ENCODE data around the gene SPATA2.

The SPATA2 gene

GRCh38 chr20:49878977-49879376, 36.4 kb downstream of the SPATA2 start:
- no peak overlapping the region for H3K27ac ChIP-seq
- TF ChIP-seq ZFX (IDR thresholded peaks at IDR 0.05; ENCODE audit: borderline replicate concordance): no peak
- TF ChIP-seq, protein P1, sequence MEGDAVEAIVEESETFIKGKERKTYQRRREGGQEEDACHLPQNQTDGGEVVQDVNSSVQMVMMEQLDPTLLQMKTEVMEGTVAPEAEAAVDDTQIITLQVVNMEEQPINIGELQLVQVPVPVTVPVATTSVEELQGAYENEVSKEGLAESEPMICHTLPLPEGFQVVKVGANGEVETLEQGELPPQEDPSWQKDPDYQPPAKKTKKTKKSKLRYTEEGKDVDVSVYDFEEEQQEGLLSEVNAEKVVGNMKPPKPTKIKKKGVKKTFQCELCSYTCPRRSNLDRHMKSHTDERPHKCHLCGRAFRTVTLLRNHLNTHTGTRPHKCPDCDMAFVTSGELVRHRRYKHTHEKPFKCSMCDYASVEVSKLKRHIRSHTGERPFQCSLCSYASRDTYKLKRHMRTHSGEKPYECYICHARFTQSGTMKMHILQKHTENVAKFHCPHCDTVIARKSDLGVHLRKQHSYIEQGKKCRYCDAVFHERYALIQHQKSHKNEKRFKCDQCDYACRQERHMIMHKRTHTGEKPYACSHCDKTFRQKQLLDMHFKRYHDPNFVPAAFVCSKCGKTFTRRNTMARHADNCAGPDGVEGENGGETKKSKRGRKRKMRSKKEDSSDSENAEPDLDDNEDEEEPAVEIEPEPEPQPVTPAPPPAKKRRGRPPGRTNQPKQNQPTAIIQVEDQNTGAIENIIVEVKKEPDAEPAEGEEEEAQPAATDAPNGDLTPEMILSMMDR (IDR thresholded peaks at IDR 0.05): no peak

DNA sequence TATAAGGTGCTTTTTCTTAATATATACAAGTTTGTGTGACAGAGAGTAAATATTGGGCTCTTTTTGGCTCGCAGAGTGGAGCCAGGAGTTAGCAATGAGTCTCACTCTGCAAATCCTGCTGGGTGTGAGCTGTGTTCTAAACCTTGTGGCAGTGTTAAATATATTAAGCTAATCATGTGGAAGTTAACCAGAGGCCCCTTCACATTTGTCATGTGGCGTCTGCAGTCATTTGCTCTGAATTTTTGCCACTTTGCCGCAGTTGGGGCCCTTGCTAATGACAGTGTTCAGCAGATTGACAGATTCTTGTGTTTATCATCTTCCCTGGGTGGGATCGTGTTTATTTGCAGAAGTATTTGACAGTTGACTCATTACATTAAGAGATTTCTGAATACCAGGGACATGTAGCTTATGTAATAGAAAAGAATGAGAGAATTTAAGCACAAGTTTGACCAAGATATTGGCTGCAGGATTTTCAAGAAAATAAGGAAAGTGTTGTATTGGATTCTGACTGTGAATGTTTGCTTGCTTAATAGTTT, 37.9 kb downstream of the SPATA2 start:
- H3K27ac ChIP-seq: no peak overlapping the region
- TF ChIP-seq, protein P1 (IDR thresholded peaks at IDR 0.05): no peak
- TF ChIP-seq ZFX (IDR thresholded peaks at IDR 0.05; ENCODE audit: borderline replicate concordance): no peak

- TF ChIP-seq ZFX (IDR thresholded peaks at IDR 0.05; ENCODE audit: borderline replicate concordance): no peak
- TF ChIP-seq, protein P1 (IDR thresholded peaks at IDR 0.05): no peak
- no peak overlapping the region for H3K27ac ChIP-seq
Observed at GRCh38 chr20:49874696-49875095, 40.6 kb downstream of the SPATA2 start.

- TF ChIP-seq, protein P1 (IDR thresholded peaks at IDR 0.05): no peak
- no peak for TF ChIP-seq ZFX (IDR thresholded peaks at IDR 0.05; ENCODE audit: borderline replicate concordance)
- no peak overlapping the region for H3K27ac ChIP-seq
Observed at GRCh38 chr20:49872056-49872455, 43.3 kb downstream of the SPATA2 start.

DNA sequence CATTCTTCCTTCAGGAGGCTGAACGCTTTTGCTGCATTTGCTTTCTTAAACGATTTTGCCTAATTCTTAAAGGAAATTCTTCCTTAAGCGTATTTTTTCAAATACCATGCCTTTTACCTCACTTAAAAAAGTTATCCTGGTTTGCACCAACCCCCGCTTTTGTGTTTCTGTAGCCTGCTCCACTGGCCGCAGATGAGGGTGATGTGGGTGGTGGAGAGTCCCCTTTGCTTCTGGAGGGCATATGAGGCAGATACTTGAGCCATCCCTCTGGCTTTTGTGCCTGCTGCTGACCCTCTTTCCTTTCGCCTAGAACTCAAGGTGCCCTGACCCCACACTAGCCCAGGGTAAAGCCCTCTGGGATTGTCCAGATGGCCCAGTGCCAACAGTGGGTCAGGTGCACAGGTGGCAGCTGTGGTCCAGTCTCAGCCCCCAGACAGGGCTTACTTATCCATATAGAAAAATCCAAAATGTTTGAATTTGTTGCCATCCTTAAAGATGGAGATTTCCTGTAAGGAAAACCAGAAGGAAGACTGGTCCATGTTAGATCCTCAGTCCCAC, 43.9 kb downstream of the SPATA2 start:
- no peak for TF ChIP-seq ZFX (IDR thresholded peaks at IDR 0.05; ENCODE audit: borderline replicate concordance)
- TF ChIP-seq, protein P1 (IDR thresholded peaks at IDR 0.05): no peak

GRCh38 chr20:49870261-49870660, 45.1 kb downstream of the SPATA2 start:
- H3K27ac ChIP-seq: no peak overlapping the region
- no peak for TF ChIP-seq ZFX (IDR thresholded peaks at IDR 0.05; ENCODE audit: borderline replicate concordance)
- TF ChIP-seq, protein P1 (IDR thresholded peaks at IDR 0.05): no peak

More for the DNA sequence above, 43.9 kb downstream of the SPATA2 start:
- no peak overlapping the region for H3K27ac ChIP-seq

- H3K27ac ChIP-seq: no peak overlapping the region
- no peak for TF ChIP-seq ZFX (IDR thresholded peaks at IDR 0.05; ENCODE audit: borderline replicate concordance)
- TF ChIP-seq, protein P1 (IDR thresholded peaks at IDR 0.05): no peak
Observed at GRCh38 chr20:49868964-49869363, 46.4 kb downstream of the SPATA2 start.
